HCT116 (cell line): ENCODE data around the gene SLC38A8. TPM values are rescaled to one million over a fixed set of nuclear protein-coding genes. Genes with fewer than 3 reads are reported as not detected.

Source experiments
- ATAC-seq: fragments of 200-7000 bp; cut with Tn5 transposase; 2 replicates; pipeline ENCODE4 v1.9.1; 2020; ENCODE audit warnings: mild to moderate bottlenecking, moderate library complexity
- BruUV-seq: library from RNA; stranded (reverse); fragments of 400-500 nt; replicated peaks from 2 replicates; lab custom pipeline; 2021; lab: Mats Ljungman, UMichigan
- CTCF ChIA-PET: fragments of 300-600 bp; sonication (Branson Sonifier 250); formaldehyde crosslinking; loops from one replicate; lab custom pipeline; 2021; ENCODE audit warnings: antibody characterized with exemption; lab: Charles Lee
- POLR2A ChIA-PET: fragments of 300-600, 350-600 bp; sonication (Branson Sonifier 250); formaldehyde crosslinking; loops from one replicate; lab custom pipeline; 2021; ENCODE audit warnings: antibody characterized with exemption; lab: Charles Lee
- RAD21 ChIA-PET, 2 experiments: fragments of 300-600 bp; sonication (Branson Sonifier 250); formaldehyde crosslinking; loops; one replicate each; lab custom pipeline; 2023; ENCODE audit warnings: low total read pairs in 2 of 2; ENCODE audit not compliant: uncharacterized antibody in 2 of 2, unreplicated experiment in 2 of 2, low non-redundant PET in 1 of 2; lab: Charles Lee
- DNase-seq: peaks from one replicate; pipeline ENCODE4 v3.0.0-alpha.2; 2010; ENCODE audit warnings: low read depth, low spot score
- H2AFZ ChIP-seq: fragments of 200-600 bp; shearing (Covaris generic), sonication (generic); 2 replicates; pipeline ENCODE4 v1.6.1; 2017; ENCODE audit warnings: low read depth, mixed run types, mixed read lengths, antibody characterized with exemption, low read length; ENCODE audit not compliant: poor library complexity, severe bottlenecking
- H3K27ac ChIP-seq: 2 replicates; pipeline ENCODE4 v1.5.1; 2012; ENCODE audit warnings: low read depth, low read length
- H3K27me3 ChIP-seq: fragments of 200-600 bp; sonication (generic); 2 replicates; pipeline ENCODE4 v1.6.1; 2016; ENCODE audit warnings: mixed run types, low read length, mixed read lengths; ENCODE audit not compliant: insufficient read depth
- H3K36me3 ChIP-seq, 2 experiments: fragments of 200-500 bp in 1 of 2; fragments of 200-600 bp in 1 of 2; sonication (Bioruptor generic) in 1 of 2; sonication (generic) in 1 of 2; 2 replicates each; pipeline versions ENCODE4 v1.5.1 to v1.6.1; 2014 to 2016; ENCODE audit warnings: low read length in 2 of 2, inconsistent platforms in 1 of 2, mixed read lengths in 1 of 2, mixed run types in 1 of 2; ENCODE audit not compliant: insufficient read depth in 2 of 2, control insufficient read depth in 1 of 2
- H3K4me1 ChIP-seq, 2 experiments: fragments of 200-600 bp in 1 of 2; sonication (generic) in 1 of 2; 2 replicates each; pipeline versions ENCODE4 v1.5.1 to v1.6.1; 2012 to 2017; ENCODE audit warnings: low read length in 2 of 2, inconsistent platforms in 1 of 2, mild to moderate bottlenecking in 1 of 2, mixed read lengths in 1 of 2, mixed run types in 1 of 2, moderate library complexity in 1 of 2; ENCODE audit not compliant: insufficient read depth in 2 of 2, control insufficient read depth in 1 of 2
- H3K4me2 ChIP-seq: fragments of 200-600 bp; sonication (generic); 2 replicates; pipeline ENCODE4 v1.6.1; 2017; ENCODE audit warnings: mixed run types, low read length, mixed read lengths
- H3K4me3 ChIP-seq, 2 experiments: fragments of 200-600 bp in 1 of 2; sonication (generic) in 1 of 2; replicated peaks in 1 of 2; 2 replicates each; pipeline ENCODE4 v1.5.1; 2011 to 2016; ENCODE audit warnings: low read length in 2 of 2, control low read depth in 1 of 2, low read depth in 1 of 2, mild to moderate bottlenecking in 1 of 2, mixed read lengths in 1 of 2, mixed run types in 1 of 2
- H3K79me2 ChIP-seq: fragments of 200-600 bp; sonication (generic); 2 replicates; pipeline ENCODE4 v1.6.1; 2017; ENCODE audit warnings: mild to moderate bottlenecking, mixed run types, low read length, moderate library complexity, mixed read lengths; ENCODE audit not compliant: insufficient read depth
- H3K9ac ChIP-seq: fragments of 200-600 bp; sonication (generic); 2 replicates; pipeline ENCODE4 v1.6.1; 2016; ENCODE audit warnings: low read length, mixed read lengths
- H3K9me2 ChIP-seq: fragments of 200-600 bp; sonication (generic), shearing (Covaris generic); 2 replicates; pipeline ENCODE4 v1.6.1; 2017; ENCODE audit warnings: mixed run types, mild to moderate bottlenecking, moderate library complexity; ENCODE audit not compliant: insufficient read depth
- H3K9me3 ChIP-seq, 2 experiments: fragments of 200-500 bp in 1 of 2; fragments of 200-600 bp in 1 of 2; sonication (Bioruptor generic) in 1 of 2; sonication (generic) in 1 of 2; 2 replicates each; pipeline ENCODE4 v1.6.1; 2014 to 2017; ENCODE audit warnings: low read length in 2 of 2, mixed read lengths in 2 of 2, inconsistent platforms in 1 of 2, low read depth in 1 of 2, mild to moderate bottlenecking in 1 of 2, mixed run types in 1 of 2, moderate library complexity in 1 of 2; ENCODE audit not compliant: control insufficient read depth in 1 of 2, insufficient read depth in 1 of 2
- H4K20me1 ChIP-seq: fragments of 200-600 bp; sonication (generic), shearing (Covaris generic); 2 replicates; pipeline ENCODE4 v1.6.1; 2017; ENCODE audit warnings: mixed run types, mild to moderate bottlenecking, moderate library complexity; ENCODE audit not compliant: insufficient read depth
- ATF3 ChIP-seq: IDR thresholded peaks from 2 replicates; pipeline ENCODE4 v1.6.1; 2012
- CBX3 ChIP-seq: IDR thresholded peaks from 2 replicates; pipeline ENCODE4 v1.6.1; 2012; ENCODE audit warnings: low read depth
- EGR1 ChIP-seq: IDR thresholded peaks from 2 replicates; pipeline ENCODE4 v1.6.1; 2012; ENCODE audit warnings: low read depth
- ELF1 ChIP-seq: IDR thresholded peaks from 2 replicates; pipeline ENCODE4 v1.6.1; 2012; ENCODE audit warnings: low read depth, borderline replicate concordance
- EZH2 ChIP-seq: fragments of 200-600 bp; sonication (generic); IDR thresholded peaks from 2 replicates; pipeline ENCODE4 v1.6.1; 2017; ENCODE audit warnings: antibody characterized with exemption, mixed run types
- POLR2A ChIP-seq: IDR thresholded peaks from 2 replicates; pipeline ENCODE4 v1.7.0; 2011; ENCODE audit warnings: borderline replicate concordance; ENCODE audit not compliant: insufficient read depth, insufficient read length; ENCODE audit errors: extremely low read depth
- POLR2AphosphoS5 ChIP-seq: IDR thresholded peaks from 2 replicates; pipeline ENCODE4 v1.6.1; 2011; ENCODE audit warnings: mild to moderate bottlenecking, low read depth, low read length, moderate library complexity
- SRF ChIP-seq: IDR thresholded peaks from 2 replicates; pipeline ENCODE4 v1.6.1; 2012; ENCODE audit warnings: low read depth
- ZNF274 ChIP-seq: fragments of 200-500 bp; sonication (Bioruptor generic); IDR thresholded peaks from 2 replicates; pipeline ENCODE4 v1.6.1; 2014; ENCODE audit warnings: mild to moderate bottlenecking, low read depth, low read length, inconsistent platforms
- intact Hi-C: fragments of 100-400 bp; cut with micrococcal nuclease; formaldehyde crosslinking; loops from 2 replicates; pipeline ENCODE4 v1.10.0; 2022
- total RNA-seq: library from RNA; stranded (reverse); gene quantifications from one replicate; pipeline ENCODE4 v1.2.1, GENCODE V29; 2021; ENCODE audit not compliant: unreplicated experiment

SLC38A8 gene
- total RNA-seq, 1 experiment from 2014 or later: not detected

GRCh38 chr16:84029297-84030047 lies 13.1 kb downstream of the SLC38A8 start:
- CTCF ChIA-PET: no interaction called here
- H3K9ac ChIP-seq: no peak overlapping the region
- H3K27me3 ChIP-seq: no peaks in the 10 kb centered on the region
- no peak overlapping the region for H3K27ac ChIP-seq
- no peak for TF ChIP-seq ELF1
- TF ChIP-seq CBX3: no peak
- TF ChIP-seq EGR1: no peak
- TF ChIP-seq, all 23 proteins: peak for 0
- Histone ChIP-seq H3K9me2 (no peaks in the 10 kb centered on the region), H4K20me1 (no peaks in the 10 kb centered on the region), H3K4me1 (peaks cover 0 to 7% of the 10 kb centered on the region in 2 experiments; a peak in 1 of 4 replicates), H2AFZ (no peak overlapping the region), H3K4me2 (no peak overlapping the region), H3K36me3 (no peaks in the 10 kb centered on the region), H3K79me2 (no peaks in the 10 kb centered on the region), H3K4me3 (no peak overlapping the region), H3K9me3 (no peaks in the 10 kb centered on the region)
- ATAC-seq: no peak
- no TSS peak for BruUV-seq
- ChIA-PET RAD21 (no interaction called here), POLR2A (no interaction called here)
- intact Hi-C loops: no loop called here
- no peak for DNase-seq

GRCh38 chr16:84027625-84028024 lies 15.0 kb downstream of the SLC38A8 start:
- RAD21 ChIA-PET: no interaction called here
- CTCF ChIA-PET: no interaction called here

More at GRCh38 chr16:84027625-84028024, 15.0 kb downstream of the SLC38A8 start:
- no peaks in the 10 kb centered on the region for H3K79me2 ChIP-seq
- peaks cover 0 to 7% of the 10 kb centered on the region in 2 experiments; a peak in 1 of 4 replicates for H3K4me1 ChIP-seq
- H3K9me3 ChIP-seq: no peaks in the 10 kb centered on the region
- POLR2A ChIA-PET: no interaction called here
- H3K9me2 ChIP-seq: no peaks in the 10 kb centered on the region
- no TSS peak for BruUV-seq
- no peaks in the 10 kb centered on the region for H3K36me3 ChIP-seq
- H3K27me3 ChIP-seq: no peaks in the 10 kb centered on the region
- no peak overlapping the region for H3K27ac ChIP-seq
- no peak overlapping the region for H2AFZ ChIP-seq
- no peak overlapping the region for H3K9ac ChIP-seq
- no peak overlapping the region for H3K4me3 ChIP-seq
- ATAC-seq (no peak), DNase-seq (no peak)
- H4K20me1 ChIP-seq: no peaks in the 10 kb centered on the region
- TF ChIP-seq CBX3: no peak
- no peak for TF ChIP-seq POLR2A
- TF ChIP-seq ATF3: no peak
- TF ChIP-seq SRF: no peak
- no peak for TF ChIP-seq EGR1
- TF ChIP-seq POLR2AphosphoS5: no peak
- no peak for TF ChIP-seq EZH2
- TF ChIP-seq ELF1: no peak
- no peak for TF ChIP-seq ZNF274
- H3K4me2 ChIP-seq: no peak overlapping the region
- intact Hi-C loops: no loop called here
